Adrenal gland (tissue), 5 donors: ENCODE data around the gene BOD1.

Experiments
- POLR2A ChIP-seq, 2 donors: fragments of 450-650 bp; IDR thresholded peaks; one replicate each; pipeline ENCODE4 v1.6.1; 2017; ENCODE audit warnings: antibody characterized with exemption in 2 of 2, mild to moderate bottlenecking in 2 of 2, moderate library complexity in 1 of 2
- TF ChIP-seq, protein P1 (sequence below), 6 experiments: fragments of 450-650 bp in 4 of 6; fragments of 200-600 bp in 2 of 6; sonication (generic) in 1 of 6; IDR thresholded peaks; 1 replicate in 5 of 6; 2 replicates in 1 of 6; pipeline versions ENCODE4 v1.5.1 to v1.8.0; 2016 to 2021; ENCODE audit warnings: antibody characterized with exemption in 6 of 6, mild to moderate bottlenecking in 2 of 6, moderate library complexity in 1 of 6
- donor health status: DM: no; HTN: no; CAD: no.

GRCh38 chr5:173653822-173654523, 37.5 kb upstream of the BOD1 start:
- TF ChIP-seq POLR2A (IDR thresholded peaks at IDR 0.05) = no peak
- TF ChIP-seq, protein P1, sequence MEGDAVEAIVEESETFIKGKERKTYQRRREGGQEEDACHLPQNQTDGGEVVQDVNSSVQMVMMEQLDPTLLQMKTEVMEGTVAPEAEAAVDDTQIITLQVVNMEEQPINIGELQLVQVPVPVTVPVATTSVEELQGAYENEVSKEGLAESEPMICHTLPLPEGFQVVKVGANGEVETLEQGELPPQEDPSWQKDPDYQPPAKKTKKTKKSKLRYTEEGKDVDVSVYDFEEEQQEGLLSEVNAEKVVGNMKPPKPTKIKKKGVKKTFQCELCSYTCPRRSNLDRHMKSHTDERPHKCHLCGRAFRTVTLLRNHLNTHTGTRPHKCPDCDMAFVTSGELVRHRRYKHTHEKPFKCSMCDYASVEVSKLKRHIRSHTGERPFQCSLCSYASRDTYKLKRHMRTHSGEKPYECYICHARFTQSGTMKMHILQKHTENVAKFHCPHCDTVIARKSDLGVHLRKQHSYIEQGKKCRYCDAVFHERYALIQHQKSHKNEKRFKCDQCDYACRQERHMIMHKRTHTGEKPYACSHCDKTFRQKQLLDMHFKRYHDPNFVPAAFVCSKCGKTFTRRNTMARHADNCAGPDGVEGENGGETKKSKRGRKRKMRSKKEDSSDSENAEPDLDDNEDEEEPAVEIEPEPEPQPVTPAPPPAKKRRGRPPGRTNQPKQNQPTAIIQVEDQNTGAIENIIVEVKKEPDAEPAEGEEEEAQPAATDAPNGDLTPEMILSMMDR (IDR thresholded peaks at IDR 0.05) = no peak
